ENCODE results near the gene C2orf92.

C2orf92 gene

DNA sequence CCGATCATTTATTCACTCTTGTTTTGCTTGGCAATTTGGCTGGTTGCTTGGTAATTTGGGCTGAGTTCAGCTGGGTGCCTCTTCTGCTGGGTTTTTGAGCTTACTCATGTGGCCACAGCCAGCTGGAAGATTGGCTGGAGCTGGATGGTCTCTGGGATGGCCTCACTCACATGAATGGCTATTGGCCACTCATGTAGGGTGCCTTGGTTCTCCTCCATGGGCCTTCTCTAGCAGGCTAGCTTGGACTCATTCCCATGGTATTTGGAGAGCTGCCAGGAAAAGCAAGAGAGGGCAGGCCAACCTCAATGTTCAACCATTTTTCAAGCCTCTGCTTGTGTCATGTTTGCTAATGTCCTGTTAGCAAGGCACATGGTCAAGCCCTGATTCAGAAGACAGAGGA lies 60.7 kb downstream of the C2orf92 start:
- no peak for ATAC-seq
- TF ChIP-seq ZNF565 (CRISPR knock-in tag; conservative IDR thresholded peaks at IDR 0.05; ENCODE audit: low read depth) = no peak
- TF ChIP-seq ARNTL (CRISPR knock-in tag; IDR thresholded peaks at IDR 0.05; ENCODE audit: borderline replicate concordance, low read depth) = no peak
- TF ChIP-seq ISL1 (CRISPR knock-in tag; IDR thresholded peaks at IDR 0.05) = no peak
- no peak for TF ChIP-seq TCF4 (CRISPR knock-in tag; IDR thresholded peaks at IDR 0.05; ENCODE audit: borderline replicate concordance)
- no peak for TF ChIP-seq TOX (CRISPR knock-in tag; IDR thresholded peaks at IDR 0.05; ENCODE audit: borderline replicate concordance)
- no peak for TF ChIP-seq GLIS3 (CRISPR knock-in tag; IDR thresholded peaks at IDR 0.05)
- TF ChIP-seq OSR1 (CRISPR knock-in tag; IDR thresholded peaks at IDR 0.05) = no peak

DNA sequence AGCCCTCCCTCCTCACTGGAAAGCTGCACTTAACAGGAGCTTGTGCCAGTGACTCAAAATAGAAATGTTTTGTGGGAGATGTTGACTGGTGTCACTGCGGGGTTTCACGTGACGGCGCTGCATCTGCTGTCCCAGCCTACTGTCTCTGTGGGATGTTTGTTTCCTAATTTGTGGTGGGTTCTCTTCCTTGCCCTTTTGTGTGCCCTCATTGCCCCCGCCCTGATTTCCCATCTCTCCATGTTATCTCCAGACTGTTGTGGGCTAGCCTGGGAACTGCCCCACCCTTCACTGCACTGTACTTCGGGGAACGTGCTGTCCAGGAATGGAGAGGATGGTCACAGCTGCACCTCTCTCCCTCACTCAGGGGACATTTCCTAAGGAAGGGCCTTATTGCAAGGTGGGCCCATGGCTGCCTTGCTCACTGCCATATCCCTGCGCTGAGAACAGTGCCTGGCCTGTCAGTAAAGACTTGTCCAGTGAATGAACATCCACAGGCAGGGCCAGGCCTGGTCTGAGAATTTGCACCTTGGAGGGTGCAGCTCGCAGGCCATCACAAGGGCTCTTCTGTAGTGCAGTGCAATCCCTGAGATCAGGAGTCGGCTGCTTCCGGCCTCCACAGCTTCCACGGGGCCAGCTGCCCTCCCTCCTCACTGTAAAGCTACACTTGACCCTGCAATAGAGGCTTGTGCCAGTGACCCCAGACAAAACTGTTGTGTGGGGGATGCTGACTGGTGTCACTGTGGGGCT lies 61.9 kb downstream of the C2orf92 start:
- no peak for ATAC-seq

DNA sequence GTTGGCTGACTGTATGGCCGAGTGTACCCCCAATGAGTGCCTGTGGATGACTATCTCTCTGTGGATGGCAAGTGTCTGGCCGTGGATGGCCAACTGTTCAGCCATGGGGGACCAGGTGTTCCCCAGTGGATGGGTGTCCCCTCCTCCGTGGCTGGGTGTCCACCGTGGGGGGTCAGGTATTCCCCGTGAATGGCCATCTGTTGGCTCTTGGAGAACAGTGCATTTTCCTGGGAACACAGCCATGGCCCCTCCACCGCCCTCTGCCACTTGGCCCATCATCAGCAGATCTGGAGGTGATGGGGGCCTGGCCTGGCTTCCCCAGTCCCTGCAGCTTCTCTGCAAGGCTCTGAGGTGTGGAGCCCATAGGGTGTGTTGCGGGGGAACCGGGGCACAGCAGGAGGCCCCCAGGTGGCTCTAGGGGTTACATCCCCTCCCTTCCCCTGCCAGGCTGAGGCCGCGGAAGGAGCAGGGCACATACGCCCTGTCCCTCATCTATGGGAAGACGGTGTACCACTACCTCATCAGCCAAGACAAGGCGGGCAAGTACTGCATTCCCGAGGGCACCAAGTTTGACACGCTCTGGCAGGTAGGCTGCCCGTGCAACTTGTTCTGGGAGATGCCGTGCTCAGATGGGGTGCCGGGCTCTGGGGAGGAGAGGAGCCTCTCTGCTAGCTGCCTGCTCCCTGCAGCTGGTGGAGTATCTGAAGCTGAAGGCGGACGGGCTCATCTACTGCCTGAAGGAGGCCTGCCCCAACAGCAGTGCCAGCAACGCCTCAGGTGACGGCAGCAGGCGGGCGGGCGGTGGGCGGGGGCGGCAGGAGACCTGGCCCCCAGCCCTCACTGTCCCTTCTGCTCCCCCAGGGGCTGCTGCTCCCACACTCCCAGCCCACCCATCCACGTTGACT lies 63.2 kb downstream of the C2orf92 start:
- no peak for TF ChIP-seq GLIS3 (CRISPR knock-in tag; IDR thresholded peaks at IDR 0.05)
- TF ChIP-seq, protein P1, sequence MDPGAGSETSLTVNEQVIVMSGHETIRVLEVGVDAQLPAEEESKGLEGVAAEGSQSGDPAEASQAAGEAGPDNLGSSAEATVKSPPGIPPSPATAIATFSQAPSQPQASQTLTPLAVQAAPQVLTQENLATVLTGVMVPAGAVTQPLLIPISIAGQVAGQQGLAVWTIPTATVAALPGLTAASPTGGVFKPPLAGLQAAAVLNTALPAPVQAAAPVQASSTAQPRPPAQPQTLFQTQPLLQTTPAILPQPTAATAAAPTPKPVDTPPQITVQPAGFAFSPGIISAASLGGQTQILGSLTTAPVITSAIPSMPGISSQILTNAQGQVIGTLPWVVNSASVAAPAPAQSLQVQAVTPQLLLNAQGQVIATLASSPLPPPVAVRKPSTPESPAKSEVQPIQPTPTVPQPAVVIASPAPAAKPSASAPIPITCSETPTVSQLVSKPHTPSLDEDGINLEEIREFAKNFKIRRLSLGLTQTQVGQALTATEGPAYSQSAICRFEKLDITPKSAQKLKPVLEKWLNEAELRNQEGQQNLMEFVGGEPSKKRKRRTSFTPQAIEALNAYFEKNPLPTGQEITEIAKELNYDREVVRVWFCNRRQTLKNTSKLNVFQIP (CRISPR knock-in tag; IDR thresholded peaks at IDR 0.05; ENCODE audit: borderline replicate concordance, low read depth) = no peak
- no peak for ATAC-seq

More for the DNA sequence above, 61.9 kb downstream of the C2orf92 start:
- TF ChIP-seq ZFP30 (CRISPR knock-in tag; IDR thresholded peaks at IDR 0.05) = no peak
- TF ChIP-seq ZNF8 (CRISPR knock-in tag; IDR thresholded peaks at IDR 0.05) = no peak
- no peak for TF ChIP-seq PPARA (CRISPR knock-in tag; IDR thresholded peaks at IDR 0.05; ENCODE audit: borderline replicate concordance)
- no peak for TF ChIP-seq ZNF565 (CRISPR knock-in tag; conservative IDR thresholded peaks at IDR 0.05; ENCODE audit: low read depth)
- TF ChIP-seq TCF4 (CRISPR knock-in tag; IDR thresholded peaks at IDR 0.05; ENCODE audit: borderline replicate concordance) = no peak

DNA sequence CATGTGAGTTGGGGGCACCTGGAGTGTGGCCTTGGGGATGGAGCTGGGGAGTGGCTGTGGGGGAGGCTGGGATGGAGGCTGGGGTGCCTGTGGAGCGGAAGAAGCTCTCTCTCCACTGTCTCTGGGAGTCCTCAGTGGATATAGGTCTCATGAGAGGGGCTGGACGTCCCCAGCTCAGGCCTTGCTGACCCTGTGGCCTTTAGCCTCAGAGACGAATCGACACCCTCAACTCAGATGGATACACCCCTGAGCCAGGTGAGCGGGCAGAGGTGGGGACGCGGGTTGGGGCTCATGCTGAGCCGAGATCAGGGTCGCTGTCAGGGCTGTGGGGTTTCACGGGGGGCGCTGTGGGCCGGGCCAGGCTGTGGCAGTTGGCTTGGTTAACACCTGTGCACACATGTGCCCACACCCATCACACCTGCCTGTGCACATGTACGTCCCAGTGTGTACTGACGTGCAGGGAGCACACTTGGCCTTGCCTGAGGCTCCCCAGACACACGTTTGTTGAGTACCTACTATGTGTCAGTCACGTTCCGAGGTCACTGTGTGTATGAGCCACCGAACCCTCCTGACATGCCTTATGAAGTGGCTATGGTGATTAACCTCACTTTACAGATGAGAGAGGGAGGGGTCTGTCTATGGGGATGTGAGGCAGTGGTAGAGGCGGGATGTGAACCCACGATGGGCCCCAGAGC lies 64.0 kb downstream of the C2orf92 start:
- no peak for TF ChIP-seq ARNTL (CRISPR knock-in tag; IDR thresholded peaks at IDR 0.05; ENCODE audit: borderline replicate concordance, low read depth)
- TF ChIP-seq OSR1 (CRISPR knock-in tag; IDR thresholded peaks at IDR 0.05) = no peak
- no peak for TF ChIP-seq PPARA (CRISPR knock-in tag; IDR thresholded peaks at IDR 0.05; ENCODE audit: borderline replicate concordance)
- no peak for TF ChIP-seq SNAI2 (CRISPR knock-in tag; IDR thresholded peaks at IDR 0.05)
- TF ChIP-seq CSDC2 (CRISPR knock-in tag; IDR thresholded peaks at IDR 0.05) = no peak
- TF ChIP-seq, protein P2, sequence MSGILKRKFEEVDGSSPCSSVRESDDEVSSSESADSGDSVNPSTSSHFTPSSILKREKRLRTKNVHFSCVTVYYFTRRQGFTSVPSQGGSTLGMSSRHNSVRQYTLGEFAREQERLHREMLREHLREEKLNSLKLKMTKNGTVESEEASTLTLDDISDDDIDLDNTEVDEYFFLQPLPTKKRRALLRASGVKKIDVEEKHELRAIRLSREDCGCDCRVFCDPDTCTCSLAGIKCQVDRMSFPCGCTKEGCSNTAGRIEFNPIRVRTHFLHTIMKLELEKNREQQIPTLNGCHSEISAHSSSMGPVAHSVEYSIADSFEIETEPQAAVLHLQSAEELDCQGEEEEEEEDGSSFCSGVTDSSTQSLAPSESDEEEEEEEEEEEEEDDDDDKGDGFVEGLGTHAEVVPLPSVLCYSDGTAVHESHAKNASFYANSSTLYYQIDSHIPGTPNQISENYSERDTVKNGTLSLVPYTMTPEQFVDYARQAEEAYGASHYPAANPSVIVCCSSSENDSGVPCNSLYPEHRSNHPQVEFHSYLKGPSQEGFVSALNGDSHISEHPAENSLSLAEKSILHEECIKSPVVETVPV (CRISPR knock-in tag; IDR thresholded peaks at IDR 0.05) = no peak
- no peak for TF ChIP-seq RARB (CRISPR knock-in tag; IDR thresholded peaks at IDR 0.05)
- TF ChIP-seq TOX (CRISPR knock-in tag; IDR thresholded peaks at IDR 0.05; ENCODE audit: borderline replicate concordance) = no peak
- TF ChIP-seq ZC3H10 (CRISPR knock-in tag; IDR thresholded peaks at IDR 0.05) = no peak
- TF ChIP-seq, protein P3, sequence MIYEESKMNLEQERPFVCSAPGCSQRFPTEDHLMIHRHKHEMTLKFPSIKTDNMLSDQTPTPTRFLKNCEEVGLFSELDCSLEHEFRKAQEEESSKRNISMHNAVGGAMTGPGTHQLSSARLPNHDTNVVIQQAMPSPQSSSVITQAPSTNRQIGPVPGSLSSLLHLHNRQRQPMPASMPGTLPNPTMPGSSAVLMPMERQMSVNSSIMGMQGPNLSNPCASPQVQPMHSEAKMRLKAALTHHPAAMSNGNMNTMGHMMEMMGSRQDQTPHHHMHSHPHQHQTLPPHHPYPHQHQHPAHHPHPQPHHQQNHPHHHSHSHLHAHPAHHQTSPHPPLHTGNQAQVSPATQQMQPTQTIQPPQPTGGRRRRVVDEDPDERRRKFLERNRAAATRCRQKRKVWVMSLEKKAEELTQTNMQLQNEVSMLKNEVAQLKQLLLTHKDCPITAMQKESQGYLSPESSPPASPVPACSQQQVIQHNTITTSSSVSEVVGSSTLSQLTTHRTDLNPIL (CRISPR knock-in tag; IDR thresholded peaks at IDR 0.05; ENCODE audit: low read depth) = no peak
- TF ChIP-seq, protein P4, sequence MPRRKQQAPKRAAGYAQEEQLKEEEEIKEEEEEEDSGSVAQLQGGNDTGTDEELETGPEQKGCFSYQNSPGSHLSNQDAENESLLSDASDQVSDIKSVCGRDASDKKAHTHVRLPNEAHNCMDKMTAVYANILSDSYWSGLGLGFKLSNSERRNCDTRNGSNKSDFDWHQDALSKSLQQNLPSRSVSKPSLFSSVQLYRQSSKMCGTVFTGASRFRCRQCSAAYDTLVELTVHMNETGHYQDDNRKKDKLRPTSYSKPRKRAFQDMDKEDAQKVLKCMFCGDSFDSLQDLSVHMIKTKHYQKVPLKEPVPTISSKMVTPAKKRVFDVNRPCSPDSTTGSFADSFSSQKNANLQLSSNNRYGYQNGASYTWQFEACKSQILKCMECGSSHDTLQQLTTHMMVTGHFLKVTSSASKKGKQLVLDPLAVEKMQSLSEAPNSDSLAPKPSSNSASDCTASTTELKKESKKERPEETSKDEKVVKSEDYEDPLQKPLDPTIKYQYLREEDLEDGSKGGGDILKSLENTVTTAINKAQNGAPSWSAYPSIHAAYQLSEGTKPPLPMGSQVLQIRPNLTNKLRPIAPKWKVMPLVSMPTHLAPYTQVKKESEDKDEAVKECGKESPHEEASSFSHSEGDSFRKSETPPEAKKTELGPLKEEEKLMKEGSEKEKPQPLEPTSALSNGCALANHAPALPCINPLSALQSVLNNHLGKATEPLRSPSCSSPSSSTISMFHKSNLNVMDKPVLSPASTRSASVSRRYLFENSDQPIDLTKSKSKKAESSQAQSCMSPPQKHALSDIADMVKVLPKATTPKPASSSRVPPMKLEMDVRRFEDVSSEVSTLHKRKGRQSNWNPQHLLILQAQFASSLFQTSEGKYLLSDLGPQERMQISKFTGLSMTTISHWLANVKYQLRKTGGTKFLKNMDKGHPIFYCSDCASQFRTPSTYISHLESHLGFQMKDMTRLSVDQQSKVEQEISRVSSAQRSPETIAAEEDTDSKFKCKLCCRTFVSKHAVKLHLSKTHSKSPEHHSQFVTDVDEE (CRISPR knock-in tag; IDR thresholded peaks at IDR 0.05) = no peak
- TF ChIP-seq, protein P5, sequence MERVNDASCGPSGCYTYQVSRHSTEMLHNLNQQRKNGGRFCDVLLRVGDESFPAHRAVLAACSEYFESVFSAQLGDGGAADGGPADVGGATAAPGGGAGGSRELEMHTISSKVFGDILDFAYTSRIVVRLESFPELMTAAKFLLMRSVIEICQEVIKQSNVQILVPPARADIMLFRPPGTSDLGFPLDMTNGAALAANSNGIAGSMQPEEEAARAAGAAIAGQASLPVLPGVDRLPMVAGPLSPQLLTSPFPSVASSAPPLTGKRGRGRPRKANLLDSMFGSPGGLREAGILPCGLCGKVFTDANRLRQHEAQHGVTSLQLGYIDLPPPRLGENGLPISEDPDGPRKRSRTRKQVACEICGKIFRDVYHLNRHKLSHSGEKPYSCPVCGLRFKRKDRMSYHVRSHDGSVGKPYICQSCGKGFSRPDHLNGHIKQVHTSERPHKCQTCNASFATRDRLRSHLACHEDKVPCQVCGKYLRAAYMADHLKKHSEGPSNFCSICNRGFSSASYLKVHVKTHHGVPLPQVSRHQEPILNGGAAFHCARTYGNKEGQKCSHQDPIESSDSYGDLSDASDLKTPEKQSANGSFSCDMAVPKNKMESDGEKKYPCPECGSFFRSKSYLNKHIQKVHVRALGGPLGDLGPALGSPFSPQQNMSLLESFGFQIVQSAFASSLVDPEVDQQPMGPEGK (CRISPR knock-in tag; IDR thresholded peaks at IDR 0.05; ENCODE audit: borderline replicate concordance) = no peak
- TF ChIP-seq GLIS3 (CRISPR knock-in tag; IDR thresholded peaks at IDR 0.05) = no peak
- TF ChIP-seq ZFP30 (CRISPR knock-in tag; IDR thresholded peaks at IDR 0.05) = no peak
- no peak for ATAC-seq
